Inflammatory macrophage (primary cell): ENCODE measurements around the gene DUSP1.

Experiments
- DNase-seq, 2 donors: peaks; one replicate each; pipeline ENCODE4 v3.0.0-alpha.2; 2020 to 2022

The DUSP1 gene

GRCh38 chr5:172723508-172723907 lies 47.5 kb downstream of the DUSP1 start:
- no peak for DNase-seq

GRCh38 chr5:172722327-172722815 lies 48.6 kb downstream of the DUSP1 start:
- no peak for DNase-seq

- no peak for DNase-seq
Observed at GRCh38 chr5:172721455-172722326, 49.3 kb downstream of the DUSP1 start.

GRCh38 chr5:172720655-172721054 lies 50.3 kb downstream of the DUSP1 start:
- DNase-seq = no peak

GRCh38 chr5:172719211-172719610 lies 51.8 kb downstream of the DUSP1 start:
- no peak for DNase-seq

GRCh38 chr5:172718527-172719114 lies 52.4 kb downstream of the DUSP1 start:
- DNase-seq = no peak
